Kidney glomerular epithelial cell (primary cell): ENCODE data around the gene PGAM5.

Experiments used
- DNase-seq: peaks from one replicate; lab custom pipeline; 2025; lab: John Stamatoyannopoulos, UW

PGAM5 gene

GRCh38 chr12:132710405-132711079, at the start of gene PGAM5:
Gene PGAM5 (plus strand): TSS chr12:132710842. CDS start chr12:132710877, 35 bp downstream.
- DNase-seq, result peak; percentile 74

GRCh38 chr12:132660996-132661395, 49.6 kb upstream of the PGAM5 start:
- DNase-seq, result no peak

GRCh38 chr12:132661972-132662371, 48.7 kb upstream of the PGAM5 start:
- no peak for DNase-seq

- DNase-seq, result no peak
Observed at GRCh38 chr12:132662901-132663755, 47.5 kb upstream of the PGAM5 start.

GRCh38 chr12:132664206-132665148, 46.2 kb upstream of the PGAM5 start:
- DNase-seq, result no peak

GRCh38 chr12:132665149-132665491, 45.5 kb upstream of the PGAM5 start:
- DNase-seq, result no peak

- DNase-seq, result no peak
Observed at GRCh38 chr12:132665794-132666193, 44.8 kb upstream of the PGAM5 start.

GRCh38 chr12:132668191-132669088, 42.2 kb upstream of the PGAM5 start:
- DNase-seq, result no peak

- DNase-seq, result peak; percentile 1
Observed at GRCh38 chr12:132669166-132669879, 41.3 kb upstream of the PGAM5 start.

GRCh38 chr12:132672116-132672515, 38.5 kb upstream of the PGAM5 start:
- no peak for DNase-seq

GRCh38 chr12:132672678-132673077, 38.0 kb upstream of the PGAM5 start:
- no peak for DNase-seq

- DNase-seq, result no peak
Observed at GRCh38 chr12:132673288-132674179, 37.1 kb upstream of the PGAM5 start.

GRCh38 chr12:132674561-132674960, 36.1 kb upstream of the PGAM5 start:
- DNase-seq, result no peak

GRCh38 chr12:132675757-132676432, 34.7 kb upstream of the PGAM5 start:
- no peak for DNase-seq

GRCh38 chr12:132677492-132677891, 33.1 kb upstream of the PGAM5 start:
- DNase-seq, result no peak

GRCh38 chr12:132685400-132685799, 25.2 kb upstream of the PGAM5 start:
- DNase-seq, result no peak

- DNase-seq, result no peak
Observed at GRCh38 chr12:132686825-132687210, 23.8 kb upstream of the PGAM5 start.

- peak; percentile 86 for DNase-seq
Observed at GRCh38 chr12:132687211-132688164, 23.2 kb upstream of the PGAM5 start, which contains the start of the genes POLE and PXMP2. Gene POLE (minus strand): TSS chr12:132687342. CDS start chr12:132687315, 27 bp downstream. Gene PXMP2 (plus strand): TSS chr12:132687587. CDS start chr12:132687671, 84 bp downstream.
